DMS114 treated with DMSO at 0.1 percent for 48 hours (cell line): ENCODE results near the gene FBLIM1.

ENCODE experiments used
- DNase-seq: peaks from one replicate; lab custom pipeline; 2025; ENCODE audit not compliant: unreplicated experiment; lab: John Stamatoyannopoulos, UW

Gene FBLIM1

DNA sequence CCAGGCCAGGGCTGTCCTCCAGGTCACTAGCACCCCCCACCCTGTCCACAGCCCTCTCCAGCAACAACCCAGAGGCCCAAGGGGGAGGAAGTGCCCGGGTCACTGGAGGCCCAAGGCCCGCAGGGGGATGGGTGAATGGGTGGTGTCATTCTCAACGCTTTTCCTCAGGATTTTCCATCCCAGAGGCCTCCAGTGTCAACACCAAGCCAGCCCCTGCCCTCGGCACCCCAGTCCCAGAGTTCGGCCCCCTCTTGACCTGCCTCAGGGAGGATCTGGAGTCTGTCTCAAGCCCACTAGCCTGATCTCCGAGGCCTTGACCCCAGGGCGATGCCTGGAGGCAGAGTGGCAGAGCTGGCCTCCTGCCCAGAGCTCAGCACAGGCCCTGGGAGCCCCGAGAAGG, 11.2 kb upstream of the FBLIM1 start:
- no peak for DNase-seq

DNA sequence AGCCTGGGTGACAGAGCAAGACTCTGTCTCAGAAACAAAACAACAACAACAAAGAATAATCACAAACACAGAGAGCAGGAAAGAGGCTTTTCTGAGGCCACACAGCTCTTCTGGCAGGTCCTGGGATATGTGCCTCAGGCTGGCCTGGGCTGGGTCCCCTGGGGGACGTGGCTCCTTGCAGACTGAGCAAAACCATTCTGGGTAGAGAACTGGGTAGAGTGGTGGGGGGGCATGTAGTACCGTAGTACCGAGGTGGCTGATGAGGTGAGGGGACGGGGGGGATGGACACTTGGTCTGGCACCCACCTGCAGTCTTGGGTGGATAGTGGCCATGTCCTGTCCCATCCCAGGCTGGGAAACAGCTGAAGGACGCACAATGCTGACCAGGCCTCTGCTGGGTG, 10.3 kb upstream of the FBLIM1 start:
- no peak for DNase-seq

DNA sequence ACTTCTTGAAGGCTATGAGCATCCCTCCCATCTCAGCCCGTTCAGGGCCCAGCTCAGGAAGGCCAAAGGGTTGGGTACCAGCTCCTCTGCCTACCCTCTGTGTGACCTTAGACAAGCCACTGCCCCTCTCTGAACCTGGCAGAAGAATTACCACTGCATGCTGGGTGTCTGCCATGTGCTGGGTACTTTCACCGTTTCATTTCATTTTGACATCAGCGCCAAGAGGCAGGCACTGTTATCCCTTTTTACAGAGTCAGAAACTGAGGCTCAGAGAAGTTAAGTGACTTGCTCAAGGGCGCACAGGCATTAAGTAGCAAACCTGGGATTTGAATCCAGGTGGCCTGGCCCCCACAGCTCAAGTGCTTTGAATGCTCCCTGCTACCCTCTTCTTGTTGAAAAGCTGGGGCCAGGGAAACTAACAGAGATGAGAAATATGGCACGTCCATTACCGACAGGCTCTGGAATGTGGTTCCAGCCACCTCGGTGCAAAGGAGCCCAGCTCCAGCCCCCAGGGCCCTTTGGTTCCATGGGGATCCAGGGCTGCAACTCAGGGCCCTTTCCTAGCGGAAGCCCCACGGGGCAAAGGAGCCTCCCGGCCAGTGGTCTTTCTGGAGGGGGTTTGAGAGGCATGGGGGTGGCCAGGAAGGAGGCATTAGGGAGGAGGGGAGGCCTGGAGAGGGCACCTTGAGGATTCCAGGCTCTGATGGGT, 9.8 kb upstream of the FBLIM1 start:
- DNase-seq: no peak

DNA sequence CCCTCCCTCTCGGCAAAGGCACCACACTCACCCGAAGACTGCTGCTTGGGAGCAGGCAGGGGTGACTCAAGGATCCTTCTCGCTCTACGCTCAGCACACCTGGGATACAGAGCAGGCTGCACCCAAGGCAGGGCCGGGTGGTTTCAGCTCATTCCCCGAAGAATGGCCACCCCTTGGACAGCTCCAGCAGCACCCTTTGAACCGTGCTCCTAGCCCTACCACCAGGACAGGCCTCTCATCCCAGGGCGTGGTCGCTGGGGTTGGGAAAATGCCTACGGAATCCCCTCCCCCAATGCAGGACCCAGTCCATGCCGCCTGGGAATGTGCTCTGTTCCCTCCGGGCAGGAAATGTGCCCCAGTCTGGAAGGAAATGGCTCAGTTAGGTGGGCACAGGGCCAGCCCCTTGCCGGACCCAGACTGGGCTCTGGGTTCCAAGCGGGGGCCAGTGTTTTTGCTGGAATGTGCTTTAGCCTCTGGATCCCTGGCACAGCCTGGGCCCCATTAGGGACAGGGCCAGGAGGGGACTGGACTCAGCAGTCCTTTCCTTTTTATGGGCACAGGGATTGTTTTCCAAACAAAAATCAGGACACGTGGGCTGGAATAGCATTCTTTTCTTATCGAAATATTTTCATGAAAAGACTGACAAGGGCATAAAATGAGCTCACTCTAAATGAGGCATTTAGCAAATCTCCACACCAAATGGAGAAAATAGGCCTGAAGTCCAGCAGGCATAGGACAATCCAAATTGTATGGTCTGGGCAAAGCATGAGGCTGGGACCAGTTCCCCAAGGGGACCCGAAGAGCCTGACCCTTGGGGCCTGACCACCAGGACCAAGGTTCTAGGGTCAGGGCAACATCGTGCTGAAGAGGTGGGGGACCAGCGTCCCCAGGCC, 8.9 kb upstream of the FBLIM1 start:
- DNase-seq: no peak

DNA sequence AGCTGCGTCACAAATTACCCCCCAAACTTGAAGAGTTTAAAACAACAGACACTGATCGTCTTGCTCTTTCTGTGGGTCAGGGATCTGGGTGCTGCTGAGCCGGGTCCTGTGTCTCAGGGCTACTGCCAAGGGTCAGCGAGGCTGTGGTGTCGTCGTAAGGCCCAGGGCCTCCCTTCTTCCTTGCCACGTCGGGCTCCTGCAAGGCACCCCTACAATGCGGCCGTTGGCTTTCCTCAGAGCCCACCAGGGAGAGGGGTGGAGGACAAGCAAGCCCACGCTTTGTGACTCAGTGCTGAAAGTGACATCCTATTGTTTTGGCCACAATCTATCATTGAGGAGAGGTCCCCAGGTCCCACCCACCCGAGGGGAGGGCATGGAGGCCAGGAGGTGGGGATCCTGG, 7.7 kb upstream of the FBLIM1 start:
- DNase-seq: no peak

DNA sequence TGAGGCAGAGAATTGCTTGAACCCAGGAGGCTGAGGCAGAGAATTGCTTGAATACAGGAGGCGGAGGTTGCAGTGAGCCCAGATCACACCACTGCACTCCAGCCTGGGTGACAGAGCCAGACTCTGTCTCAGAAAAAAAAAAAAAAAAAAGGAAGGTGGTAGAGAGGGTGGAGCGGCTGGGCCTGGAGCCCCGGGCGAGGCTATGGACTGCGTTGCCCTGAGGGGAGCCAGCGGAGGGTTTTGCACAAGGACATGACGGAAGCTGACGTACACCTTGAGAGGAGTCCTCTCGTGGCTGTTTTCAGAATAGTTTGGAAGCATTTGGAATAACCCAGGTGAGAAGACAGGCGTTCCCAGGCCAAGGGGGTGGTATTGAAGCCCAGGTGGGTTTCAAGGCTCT, 6.9 kb upstream of the FBLIM1 start:
- no peak for DNase-seq

DNA sequence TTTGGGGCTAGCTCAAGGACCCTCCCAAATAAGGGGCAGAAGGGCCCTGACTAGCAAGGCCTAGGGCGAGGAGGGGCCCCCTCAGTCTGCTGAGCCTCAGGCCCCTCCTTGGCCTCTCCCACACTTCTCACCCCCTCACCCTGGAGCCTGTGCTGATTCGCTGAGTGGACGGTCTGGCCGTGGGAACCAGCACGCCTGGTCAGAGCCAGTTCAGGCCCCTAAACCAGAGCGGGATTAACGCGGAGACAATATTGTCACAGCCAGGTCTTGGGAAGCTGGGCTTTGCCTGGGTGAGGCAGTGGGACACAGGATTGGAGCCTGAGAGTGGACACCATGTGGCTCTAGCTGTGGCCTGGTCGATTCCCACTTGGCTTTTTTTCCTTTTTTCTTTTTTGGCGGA, 4.8 kb upstream of the FBLIM1 start:
- DNase-seq: no peak

DNA sequence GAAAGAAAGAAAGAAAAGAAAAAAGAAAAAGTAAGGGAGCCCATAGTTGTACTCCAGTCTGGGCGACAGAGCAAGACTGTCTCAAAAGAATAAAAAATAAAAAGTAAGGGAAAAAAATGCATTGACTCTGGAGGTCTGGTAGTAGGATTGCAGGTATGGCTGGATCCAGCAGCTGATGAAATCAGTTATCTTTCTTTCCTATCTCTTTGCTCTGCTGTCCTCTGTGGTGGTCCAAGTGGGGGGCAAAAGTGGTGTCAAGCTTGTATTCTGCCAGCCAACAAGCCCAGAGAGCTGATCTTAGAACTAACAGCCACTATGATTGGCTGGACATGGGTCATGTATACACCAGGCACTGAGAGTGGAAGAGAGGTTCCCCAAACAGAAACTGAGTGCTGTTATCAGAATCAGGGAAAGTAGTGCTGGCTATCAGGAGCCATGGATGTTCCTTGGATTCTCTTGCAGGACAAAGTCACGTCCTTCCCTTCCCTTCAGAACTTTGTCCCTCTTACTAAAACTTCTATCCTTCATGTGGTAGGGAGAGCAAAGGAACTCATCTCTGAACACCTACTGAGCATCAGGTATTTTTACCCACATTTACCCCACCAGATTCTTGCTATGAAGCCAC, 3.5 kb upstream of the FBLIM1 start:
- no peak for DNase-seq

DNA sequence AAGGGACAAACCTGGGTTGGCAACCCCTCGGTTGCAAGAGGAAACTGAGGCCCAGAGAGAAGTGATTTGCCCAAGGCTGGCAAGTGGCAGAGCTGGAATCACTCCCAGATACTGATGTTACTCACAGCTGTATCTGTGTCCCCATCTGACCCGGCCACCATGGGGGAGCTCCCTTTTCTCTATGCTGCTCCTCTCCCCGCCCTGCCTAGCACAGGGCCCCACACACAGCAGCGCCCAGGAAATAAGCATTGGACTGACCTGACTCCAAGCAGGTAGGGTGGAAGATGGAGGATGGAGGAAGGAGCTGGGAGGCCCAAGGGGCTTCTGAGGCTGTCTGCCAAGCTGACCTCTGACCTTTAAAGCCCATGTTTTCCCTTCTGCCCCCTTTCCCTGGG, 3.0 kb upstream of the FBLIM1 start:
- DNase-seq: no peak

DNA sequence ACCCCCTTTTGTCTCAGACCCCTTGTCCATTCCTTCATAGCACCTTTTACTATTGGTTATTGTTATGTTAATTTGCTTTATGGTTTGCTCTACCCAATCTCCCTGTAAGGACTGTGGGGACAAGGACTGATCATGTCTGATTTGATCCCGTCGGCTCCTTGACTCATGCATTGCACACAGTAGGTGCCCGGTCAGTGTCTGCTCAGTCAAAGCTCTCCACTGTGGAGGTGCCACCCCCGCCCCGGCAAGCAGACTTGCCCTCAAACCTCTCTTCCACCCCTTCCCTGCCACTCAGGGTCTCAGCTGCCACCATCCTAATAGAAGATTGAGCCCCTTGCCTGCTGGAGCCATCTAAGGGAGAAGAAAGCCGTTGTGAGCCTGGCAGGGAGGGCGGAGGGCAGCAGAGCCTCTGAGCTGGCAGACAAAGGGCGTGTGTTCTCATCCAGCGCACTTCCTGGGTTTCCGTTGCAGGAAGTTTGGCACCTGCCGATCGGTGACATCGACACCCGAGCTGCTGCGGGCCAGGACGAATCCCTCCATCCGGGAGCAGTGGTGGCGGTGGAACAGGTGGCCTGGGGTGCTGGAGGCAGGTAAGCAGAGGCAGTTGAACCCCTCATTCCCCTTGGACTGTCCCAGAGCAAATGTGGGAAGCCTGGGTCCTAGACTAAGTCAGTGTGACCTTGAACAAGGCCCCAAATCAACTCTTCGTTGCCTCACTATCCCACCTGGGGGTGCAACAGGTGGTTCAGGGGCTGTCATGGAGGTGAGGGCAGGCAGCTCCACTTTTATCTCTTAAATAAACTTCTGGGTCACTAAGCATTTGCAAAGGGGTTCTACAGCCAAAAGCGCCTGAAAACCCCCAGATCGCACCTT, 2.2 kb upstream of the FBLIM1 start:
- no peak for DNase-seq

DNA sequence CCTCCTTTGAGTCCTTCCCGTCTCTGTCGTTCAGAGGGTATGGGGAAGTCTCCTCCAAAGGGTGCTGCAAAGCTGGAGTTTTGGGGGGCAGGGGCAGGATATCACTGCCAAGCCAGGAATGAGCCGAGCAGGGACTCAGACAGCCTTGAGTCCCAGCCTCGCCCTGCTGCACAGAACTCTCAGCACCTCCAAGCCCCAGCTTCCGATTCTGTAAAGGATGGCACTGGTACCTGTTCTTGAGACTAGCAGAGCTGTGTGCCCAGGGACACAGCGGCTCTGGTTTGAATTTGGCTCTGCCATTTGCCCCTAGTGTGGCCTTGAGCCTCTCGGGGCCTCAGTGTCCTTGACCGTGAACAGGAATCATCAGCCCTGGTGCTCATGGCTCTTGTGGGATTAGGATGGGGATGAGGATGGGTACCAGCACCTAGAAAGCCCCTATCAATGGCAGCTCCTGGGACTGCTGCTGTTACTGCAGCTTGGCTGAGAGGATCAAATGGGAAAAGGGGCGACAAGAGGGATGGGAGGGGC, 1.5 kb upstream of the FBLIM1 start:
- no peak for DNase-seq

DNA sequence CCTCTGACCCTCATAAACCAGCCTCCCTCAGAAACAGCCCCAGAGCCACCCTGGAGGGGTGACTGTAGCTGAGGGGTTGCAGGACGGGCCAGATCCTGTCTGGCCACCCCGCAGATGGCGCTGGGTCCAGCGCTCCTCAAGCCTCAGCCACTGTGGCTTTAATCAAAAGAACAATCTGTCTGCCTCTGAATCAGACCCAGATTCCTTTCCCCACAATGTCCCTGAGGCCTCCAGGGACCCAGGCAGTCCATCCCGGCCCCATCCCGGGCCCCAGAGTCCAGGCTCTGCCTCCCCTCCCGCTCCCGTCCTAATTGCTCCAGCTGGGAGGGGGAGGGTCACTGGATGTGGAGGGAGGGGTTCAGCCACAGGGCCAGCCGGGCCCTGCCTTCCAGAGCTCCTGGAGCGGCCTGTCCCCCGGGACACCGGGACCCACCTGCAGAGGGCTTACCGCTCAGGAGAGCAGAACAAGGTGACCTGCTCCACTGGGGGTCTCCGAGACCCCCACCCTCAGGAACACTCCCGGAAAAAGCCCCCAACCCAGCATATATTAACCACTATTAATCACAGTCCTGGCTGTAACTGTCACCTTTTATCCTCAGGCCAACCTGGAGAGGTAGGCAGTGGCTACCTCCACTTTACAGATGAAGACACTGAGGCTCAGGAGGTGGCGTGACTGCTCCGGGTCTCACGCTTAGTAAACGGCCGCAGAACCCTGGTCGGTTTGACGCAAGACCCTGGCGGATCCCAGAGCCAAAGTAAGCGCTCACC, 836 bp upstream of the FBLIM1 start:
- no peak for DNase-seq

DNA sequence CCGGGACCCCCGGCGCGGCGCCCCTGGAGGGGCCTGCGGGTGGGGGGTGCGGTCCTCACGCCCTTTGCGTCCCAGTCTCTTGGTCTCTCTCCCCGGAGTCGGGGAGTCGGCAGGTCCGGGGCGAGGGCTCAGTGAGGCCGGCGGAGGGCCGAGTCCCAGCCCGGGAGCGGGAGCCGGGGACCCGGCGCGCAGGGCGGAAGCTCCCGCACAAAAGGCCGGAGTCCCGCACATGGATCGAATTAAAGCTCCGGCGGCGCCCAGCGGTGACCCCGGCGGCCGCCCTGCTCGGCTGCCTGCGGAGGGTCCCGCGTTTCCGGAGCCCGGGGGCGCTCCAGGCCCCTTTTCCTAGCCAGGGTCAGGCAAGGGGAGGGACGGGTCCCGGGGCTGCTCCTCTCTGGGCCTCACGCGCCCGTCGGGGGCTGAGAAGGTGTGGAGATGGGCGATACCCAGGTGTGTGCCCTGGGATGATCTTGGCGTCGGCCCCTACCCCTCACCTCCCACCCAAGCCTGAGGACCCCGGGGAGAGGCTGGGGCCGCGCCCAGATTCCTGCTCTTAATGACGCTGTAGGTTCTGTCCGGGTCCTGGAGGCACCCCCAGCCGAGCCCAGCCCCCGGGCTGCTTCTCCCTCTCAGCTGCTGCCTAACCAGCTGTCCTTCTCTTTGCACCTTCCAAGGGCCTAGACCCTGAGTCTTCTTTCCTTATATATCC, 512 bp downstream of the FBLIM1 start:
- no peak for DNase-seq

DNA sequence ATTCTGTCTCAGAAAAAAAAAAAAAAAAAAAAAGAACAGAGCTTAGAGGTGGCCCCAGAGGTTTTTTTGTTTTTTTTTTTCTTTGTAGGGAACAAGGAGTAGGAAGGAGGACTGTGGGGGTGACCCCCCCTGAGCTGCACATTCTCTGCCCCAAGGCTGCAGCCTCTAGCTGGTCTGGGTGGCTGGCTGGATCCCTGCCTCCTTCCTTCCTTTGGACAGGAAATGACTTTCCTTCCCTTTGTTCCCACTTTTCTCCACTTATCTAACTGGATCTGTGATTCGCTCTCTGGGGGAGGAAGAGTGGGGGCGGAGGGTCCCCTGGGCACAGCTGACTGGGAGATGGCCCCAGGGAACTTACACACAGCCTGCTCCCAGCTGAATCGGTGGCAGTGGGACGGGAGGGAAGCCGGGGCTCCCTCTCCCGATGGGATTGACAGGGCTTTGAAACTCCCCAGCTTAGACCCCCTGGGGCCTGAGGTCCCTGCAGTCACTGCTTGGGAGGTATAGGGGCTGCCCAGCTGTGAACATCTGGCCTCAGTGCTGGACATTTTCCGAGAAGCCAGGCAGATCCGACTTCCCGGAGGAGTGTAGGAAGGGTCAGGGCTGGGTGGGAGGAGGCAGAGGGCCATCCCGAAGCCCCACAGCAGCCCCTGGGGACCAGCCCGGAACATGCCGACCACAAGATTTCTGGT, 2.1 kb downstream of the FBLIM1 start:
- no peak for DNase-seq

DNA sequence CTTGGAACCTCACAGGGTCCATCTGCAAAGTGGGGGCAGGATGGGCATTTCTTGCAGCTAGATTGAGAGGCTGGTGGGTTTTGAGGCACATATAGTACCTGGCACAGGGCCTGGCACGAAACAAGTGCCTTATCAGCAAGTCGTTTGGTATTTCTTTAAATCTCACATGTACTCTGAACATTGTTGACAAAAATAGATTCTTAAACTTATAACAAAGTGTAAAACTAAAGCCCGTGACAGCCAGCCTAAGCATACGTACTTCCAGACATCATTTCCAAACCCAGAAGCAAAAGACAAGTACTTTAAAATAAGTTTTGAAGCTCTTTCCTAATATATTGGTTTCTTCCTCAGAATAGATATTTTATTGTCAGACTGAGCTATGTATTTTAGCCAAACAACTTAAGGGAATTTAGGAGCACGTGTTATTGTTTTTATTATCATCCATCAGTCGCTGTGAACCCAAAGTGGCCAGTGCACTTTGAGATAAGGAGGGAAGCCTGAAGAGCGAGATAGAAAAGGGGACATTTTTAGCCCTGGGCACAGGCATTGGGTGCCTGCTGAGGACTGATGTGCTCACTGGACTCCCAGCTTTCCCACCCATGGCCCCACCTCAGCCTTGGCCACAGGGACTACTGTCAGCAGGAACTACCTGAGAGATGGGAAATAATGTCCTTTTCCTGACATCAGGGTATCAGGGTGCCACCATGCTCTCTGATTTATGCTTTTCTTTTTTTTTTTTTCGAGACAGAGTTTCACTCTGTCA, 3.0 kb downstream of the FBLIM1 start:
- no peak for DNase-seq

DNA sequence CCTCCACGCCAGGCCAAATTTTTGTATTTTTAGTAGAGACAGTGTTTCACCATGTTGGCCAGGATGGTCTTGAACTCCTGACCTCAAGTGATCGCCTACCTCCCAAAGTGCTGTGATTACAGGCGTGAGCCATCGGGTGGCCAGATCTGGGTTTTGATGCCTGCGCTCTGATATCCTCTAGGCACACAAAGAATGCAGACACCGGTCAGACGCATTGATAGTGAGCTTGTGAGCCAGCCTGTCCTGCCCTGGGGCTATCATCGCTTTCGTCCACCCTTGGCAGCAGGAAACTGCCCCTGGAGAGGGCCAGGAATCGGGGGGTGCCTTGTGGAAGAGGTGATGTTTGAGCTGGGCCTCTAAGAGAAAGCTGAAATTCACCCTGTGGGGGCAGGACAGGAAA, 4.0 kb downstream of the FBLIM1 start:
- no peak for DNase-seq

DNA sequence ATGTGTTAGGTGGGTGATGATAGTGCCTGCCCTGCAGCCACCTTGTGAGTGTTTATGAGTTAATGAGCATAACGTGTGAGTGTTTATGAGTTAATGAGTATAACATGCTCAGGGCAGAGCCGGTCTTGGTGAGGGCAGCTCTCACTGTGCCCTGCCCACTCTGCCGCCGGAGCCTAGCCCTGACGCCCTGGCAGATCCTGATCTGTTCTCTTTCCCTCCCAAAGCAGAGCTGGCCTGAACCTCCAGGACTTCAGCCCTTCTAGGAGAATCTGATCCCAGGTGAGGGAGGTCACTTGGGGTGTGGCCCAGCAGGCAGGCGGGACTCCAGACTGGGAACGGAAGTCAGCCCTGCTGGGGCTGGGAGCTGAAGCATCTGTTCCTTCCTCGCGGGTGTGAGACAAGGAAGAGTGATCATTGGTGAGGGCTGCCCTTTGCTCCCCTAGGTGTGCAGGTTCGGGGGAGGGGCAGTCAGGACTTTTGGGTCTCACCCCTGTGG, 5.7 kb downstream of the FBLIM1 start:
- DNase-seq: no peak

DNA sequence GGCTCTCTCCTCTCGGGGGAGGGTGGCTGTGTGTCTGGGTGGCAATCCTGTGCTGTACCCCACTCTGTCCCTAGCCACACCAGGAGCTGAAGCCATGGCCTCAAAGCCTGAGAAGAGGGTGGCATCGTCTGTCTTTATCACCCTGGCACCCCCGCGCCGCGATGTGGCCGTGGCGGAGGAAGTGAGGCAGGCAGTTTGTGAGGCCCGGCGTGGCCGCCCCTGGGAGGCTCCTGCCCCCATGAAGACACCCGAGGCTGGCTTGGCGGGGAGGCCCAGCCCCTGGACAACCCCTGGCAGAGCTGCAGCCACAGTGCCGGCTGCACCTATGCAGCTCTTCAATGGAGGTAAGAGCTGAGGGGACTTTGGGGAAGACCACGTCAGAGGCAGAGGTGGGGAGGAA, 6.3 kb downstream of the FBLIM1 start:
- no peak for DNase-seq
